Measurements from ENCODE around the gene BRIP1.

DNA sequence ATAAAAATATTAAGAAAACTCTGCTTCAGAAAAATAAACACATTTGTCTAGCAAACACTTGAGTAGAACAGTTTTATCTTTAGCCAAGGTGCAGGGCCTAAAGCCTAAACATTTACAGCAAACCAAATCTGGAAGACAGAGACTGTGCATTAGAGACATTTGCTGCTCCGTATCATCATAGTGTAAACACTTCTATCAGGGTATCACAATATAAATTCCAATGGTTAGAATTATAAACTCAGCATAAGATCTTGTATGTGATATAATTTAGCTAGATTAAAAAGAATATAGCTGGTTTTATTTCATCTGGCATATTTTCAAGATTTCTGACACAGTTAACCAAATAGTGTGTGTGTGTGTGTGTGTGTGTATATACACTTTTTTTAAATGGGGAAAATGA lies 138.6 kb downstream of the BRIP1 start:
- TF ChIP-seq CTCF (IDR thresholded peaks at IDR 0.05) (no peak), POLR2AphosphoS5 (IDR thresholded peaks at IDR 0.05) (no peak)

Measured in prostate gland (tissue), 2 donors.